Fibroblast of lung (primary cell): ENCODE results near the gene DSCAML1. TPM values are rescaled to one million over a fixed set of nuclear protein-coding genes. Genes with fewer than 3 reads are reported as not detected.

Experiments
- DNase-seq, 2 donors: peaks; one replicate each; pipeline versions ENCODE4 v3.0.0 to v3.0.0-alpha.2; 2010; ENCODE audit warnings: low read depth in 2 of 2
- H2AFZ ChIP-seq: 2 replicates; pipeline ENCODE4 v1.5.1; 2012; ENCODE audit warnings: low read length, control low read depth, inconsistent platforms
- H3K27ac ChIP-seq: 2 replicates; pipeline ENCODE4 v1.5.1; 2011; ENCODE audit warnings: low read length, control low read depth; ENCODE audit not compliant: insufficient read depth
- H3K27me3 ChIP-seq: 2 replicates; pipeline ENCODE4 v1.5.1; 2011; ENCODE audit warnings: mild to moderate bottlenecking, low read length; ENCODE audit not compliant: control insufficient read depth, insufficient read depth
- H3K36me3 ChIP-seq: 2 replicates; pipeline ENCODE4 v1.5.1; 2011; ENCODE audit warnings: low read length; ENCODE audit not compliant: control insufficient read depth, insufficient read depth
- H3K4me1 ChIP-seq: 2 replicates; pipeline ENCODE4 v1.5.1; 2011; ENCODE audit warnings: low read length; ENCODE audit not compliant: control insufficient read depth, insufficient read depth; ENCODE audit errors: extremely low read depth
- H3K4me2 ChIP-seq: 2 replicates; pipeline ENCODE4 v1.5.1; 2011; ENCODE audit warnings: low read length, control low read depth; ENCODE audit not compliant: insufficient read depth; ENCODE audit errors: extremely low read depth
- H3K4me3 ChIP-seq, 4 experiments: fragments of 200-600 bp in 1 of 4; sonication (generic) in 1 of 4; replicated peaks in 1 of 4; 2 replicates each; pipeline ENCODE4 v1.5.1; 2011 to 2016; ENCODE audit warnings: low read length in 4 of 4, low read depth in 3 of 4, mild to moderate bottlenecking in 3 of 4, control low read depth in 2 of 4, inconsistent platforms in 1 of 4, mixed read lengths in 1 of 4; ENCODE audit not compliant: insufficient read depth in 1 of 4; ENCODE audit errors: control extremely low read depth in 1 of 4
- H3K79me2 ChIP-seq: 2 replicates; pipeline ENCODE4 v1.5.1; 2012; ENCODE audit warnings: mild to moderate bottlenecking, low read length, inconsistent platforms; ENCODE audit not compliant: control insufficient read depth, insufficient read depth
- H3K9ac ChIP-seq: 2 replicates; pipeline ENCODE4 v1.5.1; 2011; ENCODE audit warnings: mild to moderate bottlenecking, low read length, control low read depth; ENCODE audit not compliant: insufficient read depth
- H3K9me3 ChIP-seq: 2 replicates; pipeline ENCODE4 v1.5.1; 2012; ENCODE audit warnings: low read depth, low read length; ENCODE audit not compliant: control insufficient read depth, insufficient read depth
- H4K20me1 ChIP-seq: 2 replicates; pipeline ENCODE4 v1.5.1; 2011; ENCODE audit warnings: low read length; ENCODE audit not compliant: control insufficient read depth, insufficient read depth; ENCODE audit errors: extremely low read depth
- CTCF ChIP-seq, 2 donors: IDR thresholded peaks in 1 of 2; conservative IDR thresholded peaks in 1 of 2; 1 replicate in 1 of 2; 2 replicates in 1 of 2; pipeline ENCODE4 v1.5.1; 2011 to 2012; ENCODE audit warnings: low read length in 2 of 2, control low read depth in 1 of 2, inconsistent platforms in 1 of 2, low read depth in 1 of 2, mild to moderate bottlenecking in 1 of 2
- EZH2 ChIP-seq: IDR thresholded peaks from 2 replicates; pipeline ENCODE4 v1.5.1; 2012; ENCODE audit warnings: low read length, control low read depth, mild to moderate bottlenecking; ENCODE audit errors: missing control alignments
- polyA plus RNA-seq, 2 donors: library from polyadenylated mRNA; depleted of rRNA in 1 of 2; stranded (reverse) in 1 of 2; unstranded in 1 of 2; fragments of >200 nt; gene quantifications; 2 replicates each; pipeline ENCODE4 v1.2.1, GENCODE V29; 2011 to 2012; ENCODE audit warnings: missing spikeins in 1 of 2
- total RNA-seq: library from RNA; depleted of rRNA; stranded (reverse); fragments of >200 nt; gene quantifications from 2 replicates; pipeline ENCODE4 v1.2.1, GENCODE V29; 2014

Gene DSCAML1
- total and polyA plus RNA-seq, 2 donors (not counting 1 experiment from before 2014, with no cell fraction given), result not detected

- no peak for DNase-seq
- no peaks in the 10 kb centered on the region for H3K27me3 ChIP-seq
- H3K79me2 ChIP-seq, result no peaks in the 10 kb centered on the region
- no peaks in the 10 kb centered on the region for H3K9me3 ChIP-seq
- no peak overlapping the region for H3K9ac ChIP-seq
- no peaks in the 10 kb centered on the region for H3K36me3 ChIP-seq
- H3K27ac ChIP-seq, result no peak overlapping the region
- H3K4me2 ChIP-seq, result no peak overlapping the region
- no peaks in the 10 kb centered on the region for H4K20me1 ChIP-seq
- H3K4me1 ChIP-seq, result no peaks in the 10 kb centered on the region
- no peak for TF ChIP-seq CTCF (conservative IDR thresholded peaks at IDR 0.05 in 1 of 2, IDR thresholded peaks at IDR 0.05 in 1 of 2; ENCODE audit: low read depth in 1 of 2, low read length in 2 of 2)
- no peak for TF ChIP-seq EZH2
- H2AFZ ChIP-seq, result no peak overlapping the region
- no peak overlapping the region for H3K4me3 ChIP-seq
These were observed 96.5 kb downstream of the DSCAML1 start for GRCh38 chr11:117700551-117700950.

- Histone ChIP-seq H3K79me2 (no peaks in the 10 kb centered on the region), H3K27ac (no peak overlapping the region), H3K36me3 (no peaks in the 10 kb centered on the region), H4K20me1 (no peaks in the 10 kb centered on the region), H3K9ac (no peak overlapping the region), H3K4me1 (no peaks in the 10 kb centered on the region), H2AFZ (no peak overlapping the region), H3K9me3 (no peaks in the 10 kb centered on the region), H3K4me3 (no peak overlapping the region), H3K4me2 (no peak overlapping the region), H3K27me3 (peaks cover 2% of the 10 kb centered on the region)
- TF ChIP-seq EZH2 (no peak), CTCF (conservative IDR thresholded peaks at IDR 0.05 in 1 of 2, IDR thresholded peaks at IDR 0.05 in 1 of 2; ENCODE audit: low read depth in 1 of 2, low read length in 2 of 2) (no peak)
- no peak for DNase-seq
These were observed 99.7 kb downstream of the DSCAML1 start for GRCh38 chr11:117697319-117697718.

- Histone ChIP-seq H3K36me3 (no peaks in the 10 kb centered on the region), H4K20me1 (no peaks in the 10 kb centered on the region), H2AFZ (no peak overlapping the region), H3K27me3 (peaks cover 2% of the 10 kb centered on the region), H3K9me3 (no peaks in the 10 kb centered on the region), H3K9ac (no peak overlapping the region), H3K4me1 (no peaks in the 10 kb centered on the region), H3K4me2 (no peak overlapping the region), H3K27ac (no peak overlapping the region), H3K4me3 (no peak overlapping the region), H3K79me2 (no peaks in the 10 kb centered on the region)
- TF ChIP-seq EZH2 (no peak), CTCF (conservative IDR thresholded peaks at IDR 0.05 in 1 of 2, IDR thresholded peaks at IDR 0.05 in 1 of 2; ENCODE audit: low read depth in 1 of 2, low read length in 2 of 2) (no peak)
- no peak for DNase-seq
These were observed 100.5 kb downstream of the DSCAML1 start for GRCh38 chr11:117696540-117696939.
